GM12878 (cell line): ENCODE measurements around the gene OR13G1.

Experiments used
- CHD2 ChIP-seq: IDR thresholded peaks from 2 replicates; pipeline ENCODE4 v1.6.1; 2011; ENCODE audit warnings: low read depth, low read length, improper control_type of control experiment, borderline replicate concordance
- POLR2A ChIP-seq: IDR thresholded peaks from 2 replicates; pipeline ENCODE4 v1.6.1; 2011; ENCODE audit warnings: low read depth, mild to moderate bottlenecking, low read length
- SP1 ChIP-seq: IDR thresholded peaks from one replicate; pipeline ENCODE4 v1.6.1; 2011; ENCODE audit warnings: low read depth, low read length

GRCh38 chr1:247681288-247681897 is 1.9 kb upstream of the OR13G1 start:
- TF ChIP-seq SP1: no peak
- TF ChIP-seq POLR2A: no peak
- TF ChIP-seq CHD2: no peak
